ENCODE data around the gene ZXDB. TPM values are rescaled to one million over a fixed set of nuclear protein-coding genes. Genes with fewer than 3 reads are reported as not detected.

ZXDB gene
- total RNA-seq, 1 experiment from 2014 or later = 7.2 TPM

Other genes starting within 250 kb of the ZXDB start
- not detected for gene NLRP2B, start 88.2 kb downstream of the ZXDB start, total RNA-seq (2021; ENCODE audit: unreplicated experiment)